HG02981 (cell line): ENCODE data around the gene HBE1.
A peak's percentile ranks its signal among the peaks of the same experiment; 100 is the strongest.
"Not testable (repeated sequence)": the region's sequence is repeated elsewhere in the genome, so short reads cannot be mapped to it uniquely, and the experiment has no call there.

ENCODE experiments used
- ATAC-seq: cut with Tn5 transposase; IDR thresholded peaks from one replicate; pipeline ENCODE4 v1.9.1; 2021; ENCODE audit warnings: mild to moderate bottlenecking, moderate library complexity; ENCODE audit not compliant: unreplicated experiment

The HBE1 gene

DNA sequence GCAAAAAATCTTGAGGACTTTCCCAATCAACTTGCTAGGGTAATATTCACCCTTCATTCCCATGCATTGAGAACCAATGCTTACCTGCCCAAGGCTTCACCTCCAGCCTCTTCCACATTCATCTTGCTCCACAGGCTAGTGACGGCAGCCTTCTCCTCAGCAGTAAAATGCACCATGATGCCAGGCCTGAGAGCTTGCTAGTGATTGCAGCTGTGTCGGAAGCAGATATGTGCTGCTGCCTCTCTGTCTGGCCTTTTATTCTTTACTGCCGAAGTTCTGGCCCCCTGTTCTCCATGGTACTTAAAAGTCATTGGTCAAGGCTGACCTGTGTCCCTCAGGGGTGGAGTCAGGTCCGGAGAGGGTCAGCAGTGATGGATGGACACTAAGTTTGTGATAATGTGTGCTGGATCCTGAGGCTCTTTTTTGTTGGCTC lies at the start of gene HBE1:
TSS of gene HBE1 (minus strand) at position 231 of the 433 bp plus-strand sequence. CDS start at position 176, 55 bp downstream.
- ATAC-seq: no peak

DNA sequence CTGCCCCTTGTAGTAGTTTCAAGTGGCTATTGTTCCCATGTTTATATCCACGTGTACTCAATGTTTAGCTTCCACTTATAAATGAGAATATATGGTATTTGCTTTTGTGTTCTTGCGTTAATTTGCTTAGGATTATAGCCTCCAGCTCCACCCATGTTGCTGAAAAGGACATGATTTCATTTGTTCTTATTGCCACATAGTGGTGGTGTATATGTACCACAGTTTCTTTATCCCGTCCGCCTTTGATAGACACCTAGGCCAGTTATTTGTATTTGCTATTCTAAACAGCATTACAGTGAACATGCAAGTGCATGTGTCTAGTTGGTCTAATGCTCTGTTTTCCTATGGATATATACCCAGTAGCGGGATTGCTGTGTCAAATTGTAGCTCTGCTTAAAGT lies 47.5 kb upstream of the HBE1 start:
- no peak for ATAC-seq

DNA sequence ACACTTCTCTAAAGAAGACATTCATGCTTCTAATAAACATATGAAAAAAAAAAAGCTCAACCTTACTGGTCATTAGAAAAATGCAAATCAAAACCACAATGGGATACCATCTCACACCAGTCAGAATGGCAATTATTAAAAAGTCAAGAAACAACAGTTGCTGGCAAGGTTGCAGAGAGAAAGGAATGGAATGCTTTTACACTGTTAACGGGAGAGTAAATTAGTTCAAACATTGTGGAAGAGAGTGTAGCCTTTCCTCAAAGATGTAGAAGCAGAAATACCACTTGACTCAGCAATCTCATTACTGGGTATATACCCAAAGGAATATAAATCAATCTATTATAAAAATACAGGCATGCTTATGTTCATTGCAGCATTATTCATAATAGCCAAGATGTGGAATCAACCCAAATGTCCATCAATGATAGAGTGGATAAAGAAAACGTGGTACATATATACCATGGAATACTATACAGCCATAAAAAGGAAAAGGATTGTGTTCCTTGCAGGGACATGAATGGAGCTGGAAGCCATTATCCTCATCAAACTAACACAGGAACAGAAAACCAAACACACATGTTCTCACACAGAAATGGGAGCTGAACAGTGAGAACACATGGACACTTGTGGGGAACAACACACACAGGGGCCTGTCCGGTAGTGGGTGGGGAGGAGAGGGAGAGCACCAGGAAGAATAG lies 43.7 kb upstream of the HBE1 start:
- not testable (repeated sequence) for ATAC-seq

DNA sequence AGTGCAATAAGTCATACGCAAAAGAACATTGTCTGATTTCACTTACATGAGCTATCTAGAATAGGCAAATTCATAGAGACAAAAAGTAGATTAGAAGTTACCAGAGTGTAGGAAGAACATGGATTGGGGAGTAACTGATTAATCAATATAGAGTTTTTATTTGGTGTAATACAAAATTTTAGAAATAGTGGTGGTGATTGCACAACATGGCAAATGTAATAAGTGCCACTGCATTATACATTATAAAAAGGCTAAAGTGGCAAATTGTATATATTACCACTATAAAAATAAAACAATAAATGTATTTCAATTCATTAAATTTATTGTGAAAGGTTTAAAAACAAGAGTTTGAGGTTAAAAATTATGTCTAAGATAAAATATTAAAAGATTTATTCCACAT lies 40.7 kb upstream of the HBE1 start:
- ATAC-seq: no peak

DNA sequence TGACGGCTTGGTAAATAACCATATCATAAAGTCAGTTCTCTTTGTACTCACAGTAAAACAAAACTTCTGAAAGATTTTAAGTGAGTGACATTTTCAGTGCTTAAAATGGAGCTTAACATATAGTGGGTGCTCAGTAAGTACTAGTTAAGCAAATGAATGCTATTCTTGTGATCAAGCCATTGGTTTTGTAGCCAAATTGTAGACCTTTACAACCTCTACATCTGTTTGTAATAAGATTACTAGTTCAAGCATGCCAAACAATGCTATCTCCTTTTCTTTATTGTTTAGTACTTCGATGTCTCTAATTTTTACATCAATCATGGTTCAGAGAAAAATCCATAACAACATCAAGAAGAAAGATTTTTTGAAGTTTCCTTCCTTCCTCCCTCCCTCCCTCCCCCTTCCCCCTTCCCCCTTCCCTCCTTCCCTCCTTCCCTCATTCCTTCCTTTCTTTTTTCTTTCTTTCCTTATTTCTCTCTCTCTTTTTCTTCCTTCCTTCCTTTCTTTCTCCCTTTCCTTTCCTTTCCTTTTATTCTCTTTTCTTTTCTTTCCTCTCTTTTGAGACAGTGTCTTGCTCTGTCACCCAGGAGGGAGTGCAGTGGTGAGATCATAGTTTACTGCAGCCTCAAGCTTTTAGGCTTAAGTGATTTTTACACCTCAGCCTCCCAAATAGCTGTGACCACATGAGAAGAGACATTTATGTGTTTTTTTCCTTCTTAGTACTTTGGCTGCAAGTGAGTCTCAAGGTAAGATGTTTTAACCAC lies 37.7 kb upstream of the HBE1 start:
- ATAC-seq: no peak

DNA sequence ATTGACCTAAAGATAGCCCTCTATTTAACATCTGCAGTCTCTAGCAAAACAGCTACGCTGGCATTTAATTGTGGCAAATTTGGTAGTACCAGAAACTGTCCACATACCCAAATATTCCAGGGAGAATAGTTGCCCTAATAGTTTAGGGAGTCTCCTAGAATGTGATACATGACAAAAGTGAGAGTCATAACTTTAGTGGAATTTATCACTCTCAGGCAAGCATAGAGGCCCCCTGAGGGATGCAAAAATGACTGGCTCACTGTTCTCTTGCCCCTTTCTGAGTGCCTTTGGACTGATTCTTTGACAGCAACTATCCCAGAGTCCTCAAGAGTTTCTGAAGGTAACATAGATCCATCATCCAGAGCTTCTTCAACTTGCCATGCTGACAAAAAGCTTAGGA lies 34.3 kb upstream of the HBE1 start:
- ATAC-seq: no peak

DNA sequence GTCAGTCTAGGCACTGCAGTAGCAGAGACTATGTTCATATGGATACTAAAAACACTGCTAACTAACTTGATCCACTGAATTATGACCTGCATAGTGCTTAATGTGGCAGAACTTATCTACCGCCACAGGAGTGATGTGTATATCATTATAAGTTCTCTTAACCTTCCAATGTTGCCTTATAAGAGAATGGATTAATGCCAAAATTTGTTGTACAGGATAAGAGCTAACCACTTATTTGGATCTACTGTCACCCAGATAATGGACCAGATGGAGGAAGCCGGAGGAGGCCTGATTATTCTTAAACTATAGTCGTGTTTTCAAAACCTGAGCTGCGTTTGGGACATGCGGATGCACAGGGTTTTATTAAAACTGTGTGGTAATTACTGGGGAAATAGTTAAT lies 33.9 kb upstream of the HBE1 start:
- ATAC-seq: no peak

DNA sequence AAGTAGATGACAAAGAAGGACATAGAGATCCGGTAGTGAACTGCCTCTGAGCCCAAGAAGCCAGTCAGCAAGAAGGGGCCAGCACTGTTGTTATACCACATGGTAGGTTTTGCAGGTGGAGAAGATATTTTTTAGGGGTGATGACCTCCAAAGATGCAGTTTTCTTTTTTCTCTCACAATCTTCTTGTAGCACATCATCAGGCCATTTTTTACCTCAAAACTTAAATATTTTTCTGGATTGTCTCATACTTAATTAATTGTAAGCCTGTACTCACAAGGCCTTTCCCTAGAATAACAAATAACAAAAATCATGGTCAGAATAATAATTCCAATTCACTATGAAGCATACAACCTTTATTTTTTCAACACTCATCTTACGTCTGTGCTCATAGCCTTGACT lies 32.1 kb upstream of the HBE1 start, which contains the start of gene OR51B4:
TSS of gene OR51B4 (minus strand) at position 101 of the 400 bp plus-strand sequence. CDS start at position 101, 0 bp downstream.
- ATAC-seq: no peak

DNA sequence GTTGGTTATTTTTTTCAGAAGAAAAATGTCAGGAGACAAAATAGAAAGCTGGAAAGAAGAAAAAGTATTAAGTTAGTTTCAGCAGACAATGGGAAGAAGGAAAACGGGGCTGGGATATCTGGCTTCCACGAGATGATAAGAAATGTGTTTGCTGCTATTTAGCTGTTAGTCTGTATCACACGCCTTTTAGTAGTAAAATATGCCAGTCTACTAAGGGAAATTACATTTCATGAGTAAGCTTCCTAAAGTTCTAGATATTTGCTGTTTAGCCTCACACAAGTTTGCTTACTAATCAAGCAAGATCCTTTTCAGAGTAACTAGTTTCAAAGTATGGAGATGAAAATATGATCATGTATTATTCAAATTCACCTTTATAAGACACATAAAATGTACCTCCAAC lies 30.5 kb upstream of the HBE1 start:
- no peak for ATAC-seq

DNA sequence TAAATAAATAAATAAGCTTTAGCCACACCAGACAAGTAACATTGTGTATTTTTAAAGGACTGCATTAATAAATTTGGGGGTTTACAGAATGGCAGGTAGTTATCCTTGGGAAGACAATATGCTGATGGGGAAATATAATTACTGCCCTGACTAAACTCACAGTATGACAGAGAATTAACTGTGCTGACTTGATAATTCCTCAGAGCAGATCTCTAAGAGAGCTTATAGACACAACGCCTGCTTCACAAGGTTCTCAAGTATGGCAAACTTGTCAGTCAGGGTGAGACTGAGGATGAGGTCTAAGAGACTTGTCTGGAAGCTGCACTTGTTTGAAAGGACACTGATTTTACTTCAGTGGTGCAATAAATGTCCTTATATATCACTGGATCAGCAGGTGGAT lies 28.7 kb upstream of the HBE1 start:
- no peak for ATAC-seq

DNA sequence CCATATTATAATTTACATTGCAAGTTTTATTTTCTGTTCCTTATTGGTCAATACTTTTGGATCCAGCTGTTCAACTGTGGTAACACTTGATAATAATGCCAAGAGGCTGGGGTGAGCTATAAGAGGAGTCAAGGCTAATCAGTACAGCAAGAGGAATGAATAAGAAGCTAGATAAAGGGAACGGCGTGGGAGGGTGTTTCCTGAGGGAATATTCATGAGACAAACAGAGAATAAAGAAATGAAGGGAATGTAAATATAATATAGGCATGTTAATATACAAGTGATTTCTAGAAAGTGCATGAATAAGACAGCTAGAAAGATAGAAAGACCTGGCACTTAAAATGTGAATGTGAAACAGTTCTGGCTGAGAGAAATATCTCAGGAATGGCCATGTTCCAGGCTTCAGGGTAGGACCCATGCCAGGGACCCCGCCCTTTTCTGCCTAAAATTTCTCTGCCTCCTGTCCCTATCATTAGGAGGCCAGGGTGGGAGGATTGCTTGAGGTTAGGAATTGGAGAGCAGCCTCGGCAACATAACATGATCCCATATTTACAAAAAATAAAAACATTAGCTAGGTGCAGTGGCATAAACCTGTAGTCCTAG lies 28.1 kb upstream of the HBE1 start:
- ATAC-seq: no peak

DNA sequence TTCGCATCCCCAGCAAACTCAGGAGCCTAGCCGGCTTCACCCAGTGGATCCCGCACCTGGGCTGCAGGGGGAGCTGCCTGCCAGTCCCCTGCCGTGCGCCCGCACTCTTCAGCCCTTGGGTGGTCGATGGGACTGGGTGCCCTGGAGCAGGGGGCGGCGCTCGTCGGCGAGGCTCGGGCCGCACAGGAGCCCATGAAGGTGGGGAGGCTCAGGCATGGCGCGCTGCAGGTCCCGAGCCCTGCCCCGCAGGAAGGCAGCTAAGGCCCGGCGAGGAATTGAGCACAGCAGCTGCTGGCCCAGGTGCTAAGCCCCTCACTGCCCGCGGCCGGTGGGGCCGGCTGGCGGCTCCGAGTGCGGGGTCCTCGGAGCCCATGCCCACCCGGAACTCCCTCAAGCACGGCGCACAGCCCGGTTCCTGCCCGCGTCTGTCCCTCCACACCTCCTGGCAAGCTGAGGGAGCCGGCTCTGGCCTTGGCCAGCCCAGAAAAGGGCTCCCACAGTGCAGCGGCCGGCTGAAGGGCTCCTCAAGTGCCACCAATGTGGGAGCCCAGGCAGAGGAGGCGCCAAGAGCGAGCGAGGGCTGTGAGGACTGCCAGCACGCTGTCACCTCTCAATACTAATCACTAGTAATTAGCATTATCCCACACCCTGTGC lies 24.7 kb upstream of the HBE1 start:
- ATAC-seq: not testable (repeated sequence)

DNA sequence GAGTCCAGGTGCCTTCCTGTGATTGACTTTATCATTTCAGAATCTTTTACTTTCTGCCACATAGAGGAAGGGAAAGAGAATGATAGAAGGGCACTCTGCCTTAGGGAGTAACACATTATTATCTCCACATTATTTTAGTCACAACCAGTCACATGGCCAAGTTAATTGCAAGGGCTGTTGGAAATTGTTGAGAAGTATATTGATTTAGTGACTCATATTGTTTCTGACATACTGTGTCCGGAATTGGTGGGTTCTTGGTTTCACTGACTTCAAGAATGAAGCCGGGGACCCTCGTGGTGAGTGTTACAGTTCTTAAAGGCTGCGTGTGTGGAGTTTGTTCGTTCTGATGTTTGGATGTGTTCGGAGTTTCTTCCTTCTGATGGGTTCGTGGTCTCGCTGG lies 23.3 kb upstream of the HBE1 start:
- ATAC-seq: no peak

DNA sequence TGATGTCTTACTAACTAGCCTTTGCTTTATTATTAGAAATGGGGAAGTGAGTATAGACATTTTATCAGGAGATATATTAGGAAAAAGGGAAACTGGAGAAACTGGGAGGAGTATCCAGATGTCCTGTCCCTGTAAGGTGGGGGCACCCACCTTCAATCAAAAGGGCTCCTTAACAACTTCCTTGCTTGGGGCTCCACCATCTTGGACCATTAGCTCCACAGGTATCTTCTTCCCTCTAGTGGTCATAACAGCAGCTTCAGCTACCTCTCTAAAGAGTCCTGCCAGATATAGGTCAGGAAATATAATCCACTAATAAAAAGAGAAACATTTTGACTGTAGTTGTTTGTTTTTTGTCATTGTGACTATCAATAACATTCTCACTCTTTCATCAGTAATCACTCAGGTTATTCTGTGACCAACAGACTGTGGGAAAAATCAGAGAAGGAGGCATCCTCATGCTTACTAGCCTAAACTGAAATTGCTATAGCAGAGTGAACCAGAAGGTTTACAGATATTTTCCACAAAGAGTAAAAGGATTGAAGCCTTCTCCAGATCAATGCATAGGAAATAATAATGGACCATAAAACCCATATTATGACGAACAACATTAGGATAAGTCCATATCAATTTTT lies 21.6 kb upstream of the HBE1 start:
- peak; percentile 94 for ATAC-seq

DNA sequence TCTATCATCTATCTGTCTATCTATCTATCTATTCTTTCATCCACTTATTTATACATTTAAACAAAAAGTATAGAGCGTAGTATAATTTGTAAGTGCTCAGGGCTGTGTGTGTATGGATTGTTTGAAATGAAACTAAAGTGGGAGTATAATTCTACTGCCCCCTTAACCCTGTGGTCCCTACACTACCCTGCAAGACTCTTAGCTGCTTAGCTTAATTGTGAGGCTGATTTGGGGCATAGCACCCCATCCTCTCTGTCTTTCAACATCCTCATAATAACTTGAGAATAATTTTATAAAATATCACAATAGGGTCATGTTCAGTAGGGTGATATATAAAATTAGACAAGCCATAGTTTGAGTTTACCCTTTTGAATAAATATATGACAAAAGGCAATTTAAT lies 20.4 kb upstream of the HBE1 start:
- ATAC-seq: no peak

DNA sequence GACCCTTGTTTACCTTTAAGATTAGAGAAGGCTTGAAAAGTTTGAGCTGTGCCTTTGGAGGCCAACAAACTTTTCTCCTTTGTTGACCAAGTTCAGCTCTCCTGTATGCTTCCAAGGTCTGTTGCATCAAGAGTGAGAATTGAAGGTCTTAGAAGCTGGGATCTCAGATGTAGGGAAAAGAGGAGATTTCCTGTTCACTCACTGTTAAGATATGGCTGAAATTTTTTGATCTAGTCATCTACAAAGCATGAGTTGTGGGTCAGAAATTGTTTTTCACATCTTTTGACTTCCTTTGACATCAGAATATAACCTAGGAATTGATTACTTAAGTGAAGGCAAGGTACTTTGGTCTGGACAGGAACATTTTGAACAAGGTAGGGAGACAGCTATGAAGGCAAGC lies 20.0 kb upstream of the HBE1 start:
- ATAC-seq: no peak

DNA sequence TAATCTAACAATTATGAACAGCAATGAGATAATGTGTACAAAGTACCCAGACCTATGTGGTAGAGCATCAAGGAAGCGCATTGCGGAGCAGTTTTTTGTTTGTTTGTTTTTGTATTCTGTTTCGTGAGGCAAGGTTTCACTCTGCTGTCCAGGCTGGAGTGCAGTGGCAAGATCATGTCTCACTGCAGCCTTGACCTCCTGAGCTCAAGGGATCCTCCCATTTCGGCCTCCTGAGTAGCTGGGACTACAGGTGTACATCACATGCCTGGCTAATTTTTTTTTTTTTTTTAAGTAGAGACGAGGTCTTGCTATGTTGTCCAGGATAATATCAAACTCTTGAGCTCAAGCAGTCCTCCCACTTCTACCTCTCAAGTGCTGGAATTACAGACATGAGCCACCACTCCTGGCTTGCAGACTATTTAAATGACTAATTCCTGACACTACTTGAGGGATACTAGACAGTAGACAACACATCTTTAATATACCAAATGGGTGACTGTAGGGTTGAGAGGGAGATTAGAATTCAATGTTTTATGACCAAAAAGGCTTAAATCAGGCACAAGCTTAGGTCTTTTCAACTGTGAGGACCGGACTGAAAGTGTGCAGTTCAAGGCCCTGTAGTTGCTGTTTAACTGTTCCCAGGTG lies 19.3 kb upstream of the HBE1 start:
- no peak for ATAC-seq

DNA sequence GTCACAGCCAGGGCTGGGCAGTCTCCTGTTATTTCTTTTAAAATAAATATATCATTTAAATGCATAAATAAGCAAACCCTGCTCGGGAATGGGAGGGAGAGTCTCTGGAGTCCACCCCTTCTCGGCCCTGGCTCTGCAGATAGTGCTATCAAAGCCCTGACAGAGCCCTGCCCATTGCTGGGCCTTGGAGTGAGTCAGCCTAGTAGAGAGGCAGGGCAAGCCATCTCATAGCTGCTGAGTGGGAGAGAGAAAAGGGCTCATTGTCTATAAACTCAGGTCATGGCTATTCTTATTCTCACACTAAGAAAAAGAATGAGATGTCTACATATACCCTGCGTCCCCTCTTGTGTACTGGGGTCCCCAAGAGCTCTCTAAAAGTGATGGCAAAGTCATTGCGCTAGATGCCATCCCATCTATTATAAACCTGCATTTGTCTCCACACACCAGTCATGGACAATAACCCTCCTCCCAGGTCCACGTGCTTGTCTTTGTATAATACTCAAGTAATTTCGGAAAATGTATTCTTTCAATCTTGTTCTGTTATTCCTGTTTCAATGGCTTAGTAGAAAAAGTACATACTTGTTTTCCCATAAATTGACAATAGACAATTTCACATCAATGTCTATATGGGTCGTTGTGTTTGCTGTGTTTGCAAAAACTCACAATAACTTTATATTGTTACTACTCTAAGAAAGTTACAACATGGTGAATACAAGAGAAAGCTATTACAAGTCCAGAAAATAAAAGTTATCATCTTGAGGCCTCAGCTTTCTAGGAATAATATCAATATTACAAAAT lies 18.6 kb upstream of the HBE1 start:
- no peak for ATAC-seq

DNA sequence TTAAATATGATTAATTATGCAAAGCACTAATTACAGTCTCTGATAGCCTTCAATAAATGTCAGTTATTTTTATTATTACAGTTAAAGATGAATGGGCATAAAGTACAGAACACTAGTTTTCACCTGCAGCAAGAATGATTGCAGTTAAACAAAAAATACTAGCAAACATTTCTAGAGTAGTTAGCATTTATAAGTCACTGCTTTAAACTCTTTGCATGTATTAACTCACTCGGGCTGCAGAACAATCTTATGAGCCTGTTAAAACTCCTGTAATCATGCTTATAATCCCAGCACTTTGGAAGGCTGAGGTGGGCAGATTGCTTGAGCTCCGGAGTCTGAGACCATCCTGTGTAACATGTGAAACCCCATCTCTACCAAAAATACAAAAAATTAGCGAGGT lies 17.2 kb upstream of the HBE1 start:
- ATAC-seq: no peak

DNA sequence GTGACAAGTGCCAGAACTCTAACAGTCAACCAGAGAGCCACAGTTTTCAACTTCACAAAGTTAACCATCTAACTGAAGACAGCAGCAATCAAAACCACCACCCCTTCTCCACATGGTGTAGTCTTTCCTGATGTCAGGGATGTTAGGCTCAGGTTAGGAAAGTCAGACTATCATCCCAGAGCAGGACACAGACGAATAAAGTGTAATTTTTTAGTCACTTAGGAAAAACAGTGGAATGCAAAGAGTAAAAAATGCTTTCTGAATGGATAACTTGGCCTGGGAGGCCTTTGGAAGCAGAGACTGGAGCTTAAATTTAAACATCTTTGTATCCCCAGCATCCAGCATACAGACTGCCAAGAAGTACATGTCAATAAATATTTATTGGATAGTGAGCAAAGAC lies 16.6 kb upstream of the HBE1 start:
- no peak for ATAC-seq
